Activated CD8-positive, alpha-beta memory T cell treated with anti-CD3 and anti-CD28 coated beads for 48 hours (primary cell): Measurements from ENCODE around the gene MAGED4B.
"Not testable (repeated sequence)": the region's sequence is repeated elsewhere in the genome, so short reads cannot be mapped to it uniquely, and the experiment has no call there.

Experiments used
- DNase-seq, 3 experiments: peaks; one replicate each; pipeline ENCODE4 v3.0.0-alpha.2; 2020; ENCODE audit warnings: low read depth in 2 of 3, low spot score in 2 of 3

The MAGED4B gene

DNA sequence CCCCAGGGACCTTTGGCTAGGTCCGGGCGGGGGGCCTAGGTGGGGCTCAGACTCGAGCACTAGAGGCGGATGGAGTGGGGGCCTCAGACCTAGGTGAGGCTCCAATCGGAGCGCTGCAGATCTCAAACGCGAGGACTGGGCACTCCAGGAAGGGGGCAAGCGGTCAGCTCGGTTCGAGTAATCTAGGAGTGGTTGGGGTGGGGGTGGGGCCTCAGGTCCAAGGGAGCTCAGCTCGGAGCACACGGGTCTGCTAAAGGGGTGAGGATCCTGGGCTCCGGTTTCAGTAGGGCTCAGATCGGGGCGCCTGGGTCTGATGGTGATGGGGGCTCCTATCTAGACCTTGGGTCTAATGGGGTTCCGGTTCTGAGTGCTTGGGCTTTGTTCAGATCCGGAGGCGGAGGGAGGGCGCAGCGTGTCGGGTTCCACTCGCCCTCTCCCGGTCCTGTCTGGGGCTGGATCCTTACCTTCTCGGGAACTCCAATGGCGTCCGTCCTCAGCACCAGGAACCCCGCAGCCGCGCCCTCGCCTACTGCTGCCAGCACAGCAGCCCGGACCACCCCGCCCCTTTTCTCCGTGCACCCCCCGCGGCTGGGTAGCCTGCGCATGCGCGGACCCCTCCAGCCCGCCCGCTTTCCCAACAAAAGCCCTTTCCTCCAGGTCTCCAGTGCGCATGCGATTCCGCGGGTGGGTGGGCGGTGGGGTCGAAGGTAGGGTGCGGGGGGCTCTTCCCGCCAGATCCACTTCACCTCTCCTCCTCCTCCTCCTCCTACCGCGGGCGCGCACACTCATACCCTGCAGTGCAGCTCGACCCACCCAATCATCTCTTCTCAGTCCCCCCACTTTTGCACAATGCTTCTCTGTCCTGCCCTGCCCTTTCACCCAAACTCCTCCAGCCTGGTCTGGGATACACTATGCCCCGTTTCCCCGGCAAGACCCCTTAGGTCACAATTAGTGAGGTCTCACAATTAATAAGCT is at the start of gene MAGED4B:
MAGED4B (minus strand) TSS at position 518 of the 975 bp plus-strand sequence. CDS start 1,011 bp downstream, outside the sequence.
- not testable (repeated sequence) for DNase-seq

DNA sequence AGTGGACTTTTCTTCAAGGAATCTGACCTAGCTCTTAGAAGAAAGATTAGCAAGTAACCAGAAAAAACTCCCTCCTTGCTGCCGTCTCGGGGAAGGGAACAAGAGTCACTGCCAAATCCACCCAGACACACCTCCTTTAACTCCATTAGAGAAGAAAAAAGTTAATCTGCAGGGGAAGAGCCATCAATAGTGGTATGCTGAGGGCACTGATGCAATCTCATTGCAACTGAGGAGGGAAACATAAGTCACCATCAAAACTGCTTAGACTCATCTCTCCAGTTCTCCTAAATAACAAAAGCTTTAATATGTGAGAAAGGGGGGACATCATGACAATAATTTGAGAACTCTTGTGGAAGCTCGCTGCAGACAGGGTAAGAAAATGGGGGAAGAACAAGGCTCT is 49.3 kb upstream of the MAGED4B start:
- DNase-seq = no peak

DNA sequence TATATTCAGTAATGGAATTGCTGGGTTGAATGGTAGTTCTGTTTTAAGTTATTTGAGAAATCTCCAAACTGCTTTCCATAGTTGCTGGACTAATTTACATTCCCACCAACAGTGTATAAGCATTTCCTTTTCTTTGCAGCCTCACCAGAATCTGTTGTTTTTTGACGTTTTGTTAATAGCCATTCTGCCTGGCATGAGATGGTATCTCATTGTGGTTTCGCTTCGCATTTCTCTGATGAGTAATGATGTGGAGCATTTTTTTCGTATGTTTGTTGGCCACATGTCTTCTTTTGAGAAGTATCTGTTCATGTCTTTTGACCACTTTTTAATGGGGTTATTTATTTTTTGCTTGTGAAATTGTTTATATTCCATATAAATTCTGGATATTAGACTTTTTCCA is 13.6 kb upstream of the MAGED4B start:
- no peak for DNase-seq

DNA sequence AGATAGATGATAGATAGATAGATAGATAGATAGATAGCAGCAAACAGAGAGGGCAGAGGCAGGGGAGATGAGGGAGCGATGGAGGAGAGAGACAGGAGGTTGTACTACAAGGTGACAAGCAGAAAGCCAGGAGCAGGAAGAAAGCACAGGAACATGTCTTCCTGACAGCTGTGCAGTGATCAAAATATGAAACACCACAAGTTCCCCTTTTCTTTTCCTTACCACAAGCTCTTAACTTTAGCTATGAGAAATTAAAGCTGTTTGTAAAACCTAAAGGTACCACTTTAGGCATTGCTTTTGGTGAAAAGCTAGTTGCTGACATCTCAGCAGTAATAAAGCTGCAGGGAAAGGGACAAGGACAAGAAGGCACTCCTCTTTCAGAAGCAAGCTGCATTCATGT is 9.1 kb upstream of the MAGED4B start:
- DNase-seq = no peak

DNA sequence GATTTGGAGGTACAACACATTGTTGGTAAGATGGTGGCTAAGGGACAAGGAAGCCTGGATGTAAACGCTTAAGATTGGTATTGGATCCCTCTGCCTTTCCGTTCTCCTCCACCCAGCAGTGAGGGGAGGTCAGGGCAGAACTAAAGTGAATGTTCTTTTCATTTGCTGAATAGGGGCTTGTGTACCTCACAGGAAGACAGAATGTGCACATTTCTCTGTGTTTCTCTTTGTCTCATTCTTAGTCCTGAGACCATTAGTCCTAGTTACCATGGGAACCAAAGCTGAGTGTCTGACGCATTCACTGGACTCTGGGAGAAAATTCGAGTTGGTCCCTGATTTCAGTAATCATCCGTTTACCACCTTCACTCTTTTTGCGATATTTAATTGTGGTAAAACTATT is 26.7 kb downstream of the MAGED4B start:
- DNase-seq = not testable (repeated sequence)

- DNase-seq = no peak
Observed at GRCh38 chrX:52034211-52034610, 34.8 kb downstream of the MAGED4B start.

DNA sequence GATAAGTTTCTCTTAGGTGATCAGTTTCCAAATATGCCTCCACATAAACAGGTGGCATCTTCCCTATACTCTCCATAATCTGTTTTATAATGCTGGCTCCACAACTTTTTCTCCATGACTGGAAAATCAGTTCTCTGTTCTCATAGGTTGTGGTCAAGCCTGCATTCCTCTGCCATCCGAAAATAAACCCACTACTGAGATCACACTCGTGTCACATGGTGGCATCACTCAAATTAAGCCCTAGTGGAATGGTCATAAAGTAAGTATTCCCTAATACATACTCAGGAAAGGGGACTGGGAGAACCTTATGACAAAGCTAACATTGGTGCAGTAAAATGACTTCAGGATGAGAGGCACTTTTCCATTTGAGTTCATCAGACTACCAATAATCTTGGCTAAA is 37.6 kb downstream of the MAGED4B start:
- DNase-seq = no peak

- no peak for DNase-seq
Observed at GRCh38 chrX:52015794-52016193, 53.2 kb downstream of the MAGED4B start.
